Prostate gland (tissue), 2 donors: ENCODE measurements around the gene UROS. TPM values are rescaled to one million over a fixed set of nuclear protein-coding genes. Genes with fewer than 3 reads are reported as not detected.

Experiments
- DNase-seq: peaks from one replicate; pipeline ENCODE4 v3.0.0-alpha.2; 2019; ENCODE audit warnings: low spot score
- H3K27ac ChIP-seq, 2 donors: fragments of 200-600 bp; sonication (generic); 2 replicates each; pipeline ENCODE4 v1.5.1; 2017 to 2019
- H3K27me3 ChIP-seq: fragments of 200-600 bp; sonication (generic); replicated peaks from 2 replicates; pipeline ENCODE4 v1.5.1; 2019; ENCODE audit not compliant: insufficient read depth
- H3K36me3 ChIP-seq, 2 donors: fragments of 200-600 bp; sonication (generic); 1 replicate in 1 of 2; 2 replicates in 1 of 2; pipeline versions ENCODE4 v1.5.1 to v1.8.1; 2017 to 2019
- H3K4me1 ChIP-seq: fragments of 200-600 bp; sonication (generic); replicated peaks from 2 replicates; pipeline ENCODE4 v1.5.1; 2019
- H3K4me3 ChIP-seq, 2 donors: fragments of 200-600 bp; sonication (generic); 2 replicates each; pipeline ENCODE4 v1.5.1; 2017 to 2019
- H3K9me3 ChIP-seq: fragments of 200-600 bp; sonication (generic); 2 replicates; pipeline ENCODE4 v1.5.1; 2017
- CTCF ChIP-seq, 4 experiments: fragments of 200-600 bp in 2 of 4; fragments of 450-650 bp in 2 of 4; sonication (generic) in 2 of 4; IDR thresholded peaks; 1 replicate in 3 of 4; 2 replicates in 1 of 4; pipeline ENCODE4 v1.5.1; 2016 to 2019; ENCODE audit warnings: antibody characterized with exemption in 4 of 4, mild to moderate bottlenecking in 2 of 4, moderate library complexity in 2 of 4
- POLR2A ChIP-seq: fragments of 450-650 bp; IDR thresholded peaks from one replicate; pipeline ENCODE4 v1.6.1; 2016; ENCODE audit warnings: antibody characterized with exemption, mild to moderate bottlenecking
- POLR2AphosphoS5 ChIP-seq: sonication (generic); formaldehyde crosslinking; IDR thresholded peaks from one replicate; pipeline ENCODE4 v1.6.1; 2017; ENCODE audit warnings: antibody characterized with exemption
- WGBS: methylation state at CpG from one replicate; pipeline ENCODE4 v1.1.5; 2018; 5-methylcytosine and 5-hydroxymethylcytosine counted together
- intact Hi-C: fragments of 100-400 bp; cut with DNase I; formaldehyde crosslinking; loops from one replicate; pipeline ENCODE4 v1.14.2; 2022
- total RNA-seq, 2 donors: library from RNA; depleted of rRNA; stranded (reverse); fragments of >200 nt; gene quantifications; one replicate each; pipeline ENCODE4 v1.1.0, GENCODE V29; 2016

UROS gene
- total RNA-seq, 2 donors from 2014 or later: 45.0 to 49.0 TPM

- Histone ChIP-seq H3K27me3 (no peaks in the 10 kb centered on the region), H3K36me3 (no peaks in the 10 kb centered on the region), H3K4me3 (no peak overlapping the region), H3K9me3 (no peaks in the 10 kb centered on the region), H3K4me1 (no peaks in the 10 kb centered on the region), H3K27ac (no peak overlapping the region)
- TF ChIP-seq POLR2A (no peak), CTCF (IDR thresholded peaks at IDR 0.05) (no peak), POLR2AphosphoS5 (no peak)
- intact Hi-C loops: no loop called here
- 74% methylated on average over 9 of the region's 9 CpGs for WGBS
- DNase-seq: no peak
Measured at GRCh38 chr10:125785791-125786190, 37.3 kb downstream of the UROS start.

GRCh38 chr10:125783957-125784356, 39.1 kb downstream of the UROS start:
- Histone ChIP-seq H3K27me3 (no peaks in the 10 kb centered on the region), H3K36me3 (no peaks in the 10 kb centered on the region), H3K4me1 (no peaks in the 10 kb centered on the region), H3K4me3 (no peak overlapping the region), H3K9me3 (no peaks in the 10 kb centered on the region), H3K27ac (no peak overlapping the region)
- no peak for TF ChIP-seq POLR2A
- TF ChIP-seq POLR2AphosphoS5: no peak
- TF ChIP-seq CTCF (IDR thresholded peaks at IDR 0.05): no peak
- intact Hi-C loops: no loop called here
- DNase-seq: no peak
- 50% methylated on average over 6 of the region's 6 CpGs for WGBS

GRCh38 chr10:125783408-125783807, 39.6 kb downstream of the UROS start:
- Histone ChIP-seq H3K27ac (no peak overlapping the region), H3K9me3 (no peaks in the 10 kb centered on the region), H3K36me3 (no peaks in the 10 kb centered on the region), H3K27me3 (no peaks in the 10 kb centered on the region), H3K4me3 (no peak overlapping the region), H3K4me1 (no peaks in the 10 kb centered on the region)
- intact Hi-C loops: no loop called here
- TF ChIP-seq POLR2A: no peak
- no peak for TF ChIP-seq CTCF (IDR thresholded peaks at IDR 0.05)
- TF ChIP-seq POLR2AphosphoS5: no peak
- 92% methylated on average over 7 of the region's 7 CpGs for WGBS
- no peak for DNase-seq

GRCh38 chr10:125782616-125783015, 40.4 kb downstream of the UROS start:
- Histone ChIP-seq H3K27me3 (no peaks in the 10 kb centered on the region), H3K4me1 (no peaks in the 10 kb centered on the region), H3K27ac (no peak overlapping the region), H3K9me3 (no peaks in the 10 kb centered on the region), H3K4me3 (no peak overlapping the region), H3K36me3 (no peaks in the 10 kb centered on the region)
- intact Hi-C loops: no loop called here
- 87% methylated on average over 11 of the region's 11 CpGs for WGBS
- TF ChIP-seq POLR2A: no peak
- no peak for TF ChIP-seq POLR2AphosphoS5
- no peak for TF ChIP-seq CTCF (IDR thresholded peaks at IDR 0.05)
- DNase-seq: no peak

DNA sequence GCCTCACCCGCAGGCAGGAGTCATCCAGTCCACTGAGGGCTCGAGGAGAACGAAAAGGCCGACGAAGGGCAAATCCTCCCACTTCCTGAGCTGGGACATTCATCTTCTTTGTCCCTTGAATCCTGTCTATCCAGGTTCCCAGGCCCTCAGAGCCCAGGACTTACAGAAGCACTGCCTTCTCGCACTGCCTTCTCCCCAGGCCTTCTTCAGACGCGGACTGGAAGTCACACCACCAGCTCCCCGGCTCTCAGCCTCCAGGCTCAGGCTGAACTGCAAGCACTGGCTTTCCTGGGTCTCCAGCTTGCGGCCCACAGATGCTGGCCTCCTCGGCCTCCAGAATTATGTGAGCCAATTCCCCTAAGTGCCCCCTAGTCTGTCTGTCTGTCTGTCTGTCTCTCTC, 41.0 kb downstream of the UROS start:
- WGBS: 85% methylated on average over 11 of the region's 11 CpGs
- intact Hi-C loops: no loop called here

More for the DNA sequence above, 41.0 kb downstream of the UROS start:
- no peaks in the 10 kb centered on the region for H3K9me3 ChIP-seq
- H3K4me1 ChIP-seq: no peaks in the 10 kb centered on the region
- no peak for DNase-seq
- no peak for TF ChIP-seq POLR2A
- TF ChIP-seq CTCF (IDR thresholded peaks at IDR 0.05): no peak
- H3K36me3 ChIP-seq: no peaks in the 10 kb centered on the region
- H3K27ac ChIP-seq: no peak overlapping the region
- H3K4me3 ChIP-seq: no peak overlapping the region
- H3K27me3 ChIP-seq: no peaks in the 10 kb centered on the region
